H9 (cell line): ENCODE results near the gene C1orf94. TPM values are rescaled to one million over a fixed set of nuclear protein-coding genes. Genes with fewer than 3 reads are reported as not detected.

ENCODE experiments used
- DNase-seq: peaks from one replicate; pipeline ENCODE4 v3.0.0-alpha.2; 2017
- H2AFZ ChIP-seq: one replicate; pipeline ENCODE4 v1.6.1; 2013; ENCODE audit warnings: mild to moderate bottlenecking, low read length, control low read depth, moderate library complexity
- H2AK5ac ChIP-seq: 2 replicates; pipeline ENCODE4 v1.6.1; 2013; ENCODE audit warnings: low read length, control low read depth, mixed read lengths; ENCODE audit not compliant: insufficient read length
- H2BK120ac ChIP-seq: one replicate; pipeline ENCODE4 v1.6.1; 2013; ENCODE audit warnings: low read depth, mild to moderate bottlenecking, low read length, control low read depth, inconsistent platforms; ENCODE audit not compliant: poor library complexity, severe bottlenecking
- H2BK12ac ChIP-seq: 2 replicates; pipeline ENCODE4 v1.6.1; 2013; ENCODE audit warnings: low read length, control low read depth, mixed read lengths, low read depth; ENCODE audit not compliant: insufficient read length
- H2BK15ac ChIP-seq: 2 replicates; pipeline ENCODE4 v1.6.1; 2013; ENCODE audit warnings: low read depth, low read length, control low read depth
- H2BK20ac ChIP-seq: one replicate; pipeline ENCODE4 v1.6.1; 2013; ENCODE audit warnings: low read depth, mild to moderate bottlenecking, low read length, control low read depth, inconsistent platforms; ENCODE audit not compliant: poor library complexity, severe bottlenecking
- H2BK5ac ChIP-seq: 2 replicates; pipeline ENCODE4 v1.6.1; 2013; ENCODE audit warnings: low read length, control low read depth, mixed read lengths; ENCODE audit not compliant: insufficient read length
- H3K14ac ChIP-seq: 2 replicates; pipeline ENCODE4 v1.6.1; 2013; ENCODE audit warnings: low read length, control low read depth; ENCODE audit not compliant: insufficient read depth
- H3K18ac ChIP-seq: 2 replicates; pipeline ENCODE4 v1.6.1; 2013; ENCODE audit warnings: low read depth, mild to moderate bottlenecking, mixed read lengths, low read length, control low read depth; ENCODE audit not compliant: insufficient read length
- H3K23ac ChIP-seq: 2 replicates; pipeline ENCODE4 v1.6.1; 2013; ENCODE audit warnings: low read length, control low read depth, mixed read lengths, low read depth; ENCODE audit not compliant: insufficient read length
- H3K23me2 ChIP-seq: 2 replicates; pipeline ENCODE4 v1.6.1; 2013; ENCODE audit warnings: low read depth, mild to moderate bottlenecking, mixed read lengths, low read length, control low read depth; ENCODE audit not compliant: insufficient read length, poor library complexity, severe bottlenecking
- H3K27ac ChIP-seq: 2 replicates; pipeline ENCODE4 v1.5.1; 2013; ENCODE audit warnings: low read length, control low read depth, mixed read lengths, low read depth; ENCODE audit not compliant: insufficient read length
- H3K27me3 ChIP-seq: 2 replicates; pipeline ENCODE4 v1.6.1; 2013; ENCODE audit warnings: low read length, control low read depth, inconsistent platforms; ENCODE audit not compliant: insufficient read depth
- H3K4ac ChIP-seq: 2 replicates; pipeline ENCODE4 v1.6.1; 2013; ENCODE audit warnings: low read depth, mild to moderate bottlenecking, control low read depth, inconsistent platforms, low read length, moderate library complexity
- H3K4me1 ChIP-seq: 2 replicates; pipeline ENCODE4 v1.6.1; 2013; ENCODE audit warnings: low read length, control low read depth, inconsistent platforms; ENCODE audit not compliant: insufficient read depth
- H3K4me2 ChIP-seq: 2 replicates; pipeline ENCODE4 v1.6.1; 2013; ENCODE audit warnings: low read length, control low read depth, mixed read lengths; ENCODE audit not compliant: insufficient read length, insufficient read depth
- H3K56ac ChIP-seq: 2 replicates; pipeline ENCODE4 v1.6.1; 2013; ENCODE audit warnings: low read depth, mild to moderate bottlenecking, mixed read lengths, low read length, control low read depth; ENCODE audit not compliant: insufficient read length
- H3K79me1 ChIP-seq: 2 replicates; pipeline ENCODE4 v1.6.1; 2013; ENCODE audit warnings: low read depth, mild to moderate bottlenecking, moderate library complexity, low read length, control low read depth, inconsistent platforms; ENCODE audit not compliant: insufficient read depth, poor library complexity, severe bottlenecking
- H3K79me2 ChIP-seq: 2 replicates; pipeline ENCODE4 v1.6.1; 2013; ENCODE audit warnings: low read length, control low read depth, inconsistent platforms; ENCODE audit not compliant: insufficient read depth
- H3K9ac ChIP-seq: 2 replicates; pipeline ENCODE4 v1.6.1; 2013; ENCODE audit warnings: low read length, control low read depth, mixed read lengths; ENCODE audit not compliant: insufficient read length; ENCODE audit errors: extremely low read depth
- H3K9me3 ChIP-seq: one replicate; pipeline ENCODE4 v1.6.1; 2013; ENCODE audit warnings: low read depth, low read length, inconsistent platforms; ENCODE audit not compliant: control insufficient read depth
- H3T11ph ChIP-seq: one replicate; pipeline ENCODE4 v1.6.1; 2013; ENCODE audit warnings: mild to moderate bottlenecking, low read length, control low read depth, inconsistent platforms
- H4K20me1 ChIP-seq: one replicate; pipeline ENCODE4 v1.6.1; 2013; ENCODE audit not compliant: control insufficient read depth, insufficient read length, insufficient read depth
- H4K5ac ChIP-seq: 2 replicates; pipeline ENCODE4 v1.6.1; 2013; ENCODE audit warnings: low read depth, mild to moderate bottlenecking, mixed read lengths, low read length, control low read depth; ENCODE audit not compliant: insufficient read length
- H4K8ac ChIP-seq: replicated peaks from 2 replicates; pipeline ENCODE4 v1.6.1; 2013; ENCODE audit warnings: low read length, control low read depth, mixed read lengths, low read depth; ENCODE audit not compliant: insufficient read length
- H4K91ac ChIP-seq: 2 replicates; pipeline ENCODE4 v1.6.1; 2013; ENCODE audit warnings: low read depth, mild to moderate bottlenecking, moderate library complexity, mixed read lengths, low read length, control low read depth; ENCODE audit not compliant: insufficient read length
- H3K27ac Mint-ChIP-seq, 3 experiments: 2 replicates in 2 of 3; 3 replicates in 1 of 3; pipeline ENCODE4 v1.8.0; 2020 to 2021; ENCODE audit warnings: mixed read lengths in 3 of 3, mild to moderate bottlenecking in 1 of 3, moderate library complexity in 1 of 3
- H3K27me3 Mint-ChIP-seq: 2 replicates; pipeline ENCODE4 v1.8.0; 2021; ENCODE audit warnings: low read depth, mild to moderate bottlenecking, moderate library complexity, mixed read lengths
- H3K36me3 Mint-ChIP-seq, 3 experiments: 2 replicates in 2 of 3; 3 replicates in 1 of 3; pipeline ENCODE4 v1.8.0; 2020 to 2021; ENCODE audit warnings: low read depth in 3 of 3, mixed read lengths in 3 of 3; ENCODE audit not compliant: insufficient read depth in 1 of 3
- H3K4me1 Mint-ChIP-seq, 2 experiments: 2 replicates each; pipeline ENCODE4 v1.8.0; 2020; ENCODE audit warnings: mixed read lengths in 2 of 2
- H3K4me3 Mint-ChIP-seq, 2 experiments: 2 replicates in 1 of 2; 3 replicates in 1 of 2; pipeline ENCODE4 v1.8.0; 2020 to 2021; ENCODE audit warnings: mild to moderate bottlenecking in 2 of 2, mixed read lengths in 2 of 2, moderate library complexity in 1 of 2
- H3K9me3 Mint-ChIP-seq, 2 experiments: 2 replicates in 1 of 2; 3 replicates in 1 of 2; pipeline ENCODE4 v1.8.0; 2020; ENCODE audit warnings: mild to moderate bottlenecking in 2 of 2, mixed read lengths in 2 of 2, moderate library complexity in 1 of 2
- WGBS: extraction: QIAGEN DNeasy Blood & Tissue Kit; methylation state at CpG from one replicate; pipeline ENCODE4 v1.1.7; 2013; ENCODE audit warnings: missing lambda C conversion rate, low lambda C conversion rate, mixed read lengths; ENCODE audit not compliant: insufficient read length; ENCODE audit errors: extremely low coverage; 5-methylcytosine and 5-hydroxymethylcytosine counted together
- total RNA-seq: library from RNA; stranded (reverse); gene quantifications from 2 replicates; pipeline ENCODE4 v1.2.1, GENCODE V29; 2021
- TF ChIP-seq, protein P1 (sequence below): fragments of 200-600 bp; sonication (generic); conservative IDR thresholded peaks from 3 replicates; pipeline ENCODE4 v1.8.0; 2021; ENCODE audit warnings: antibody characterized with exemption, mild to moderate bottlenecking

Gene C1orf94
- total RNA-seq, 1 experiment from 2014 or later: 0.98 TPM

DNA sequence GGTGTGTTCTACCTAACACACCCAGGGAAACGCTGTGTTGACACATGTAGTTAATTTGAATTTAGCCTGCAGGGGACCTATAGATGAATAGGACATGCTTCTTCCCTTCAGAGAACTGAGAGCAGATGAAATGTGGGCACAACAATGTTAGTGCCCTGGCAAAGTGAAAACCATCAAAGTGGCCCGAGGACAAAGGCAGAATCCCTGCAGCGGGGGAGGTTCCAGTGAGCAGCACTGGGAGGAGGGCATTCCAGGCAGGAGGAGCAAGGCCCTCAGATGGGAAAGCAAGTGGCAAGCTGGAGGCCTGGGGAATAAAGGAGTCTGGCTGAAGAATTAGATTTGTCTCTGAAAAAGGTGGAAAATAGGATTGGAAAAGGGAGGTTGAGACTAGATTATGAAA, 37.2 kb downstream of the C1orf94 start:
- no peak overlapping the region for H2AK5ac ChIP-seq
- no peaks in the 10 kb centered on the region for H3K79me1 ChIP-seq
- no peaks in the 10 kb centered on the region for H3K27me3 ChIP-seq
- no peaks in the 10 kb centered on the region for H3K79me2 ChIP-seq
- H3K9me3 ChIP-seq: no peaks in the 10 kb centered on the region
- no peak overlapping the region for H2BK12ac ChIP-seq
- DNase-seq: no peak
- H2BK15ac ChIP-seq: no peak overlapping the region
- Mint-ChIP-seq H3K4me3 (no peak overlapping the region), H3K36me3 (0 out of 7 replicates have a peak, but pooled peaks cover 0 to 3% (median 0%) of the 10 kb centered on the region in 3 experiments), H3K4me1 (no peaks in the 10 kb centered on the region), H3K9me3 (no peaks in the 10 kb centered on the region), H3K27me3 (peaks cover 4% of the 10 kb centered on the region; the same call in 1 of the 2 replicates), H3K27ac (no peak overlapping the region)
- H3K27ac ChIP-seq: no peak overlapping the region
- no peak overlapping the region for H3T11ph ChIP-seq
- H3K4ac ChIP-seq: no peak overlapping the region
- no peaks in the 10 kb centered on the region for H3K4me1 ChIP-seq
- H2BK120ac ChIP-seq: no peak overlapping the region
- H4K5ac ChIP-seq: no peak overlapping the region
- H3K14ac ChIP-seq: no peak overlapping the region
- no peak overlapping the region for H3K4me2 ChIP-seq
- no peaks in the 10 kb centered on the region for H3K23me2 ChIP-seq
- H2AFZ ChIP-seq: no peak overlapping the region
- no peak overlapping the region for H4K91ac ChIP-seq
- no peaks in the 10 kb centered on the region for H4K20me1 ChIP-seq
- TF ChIP-seq, protein P1, sequence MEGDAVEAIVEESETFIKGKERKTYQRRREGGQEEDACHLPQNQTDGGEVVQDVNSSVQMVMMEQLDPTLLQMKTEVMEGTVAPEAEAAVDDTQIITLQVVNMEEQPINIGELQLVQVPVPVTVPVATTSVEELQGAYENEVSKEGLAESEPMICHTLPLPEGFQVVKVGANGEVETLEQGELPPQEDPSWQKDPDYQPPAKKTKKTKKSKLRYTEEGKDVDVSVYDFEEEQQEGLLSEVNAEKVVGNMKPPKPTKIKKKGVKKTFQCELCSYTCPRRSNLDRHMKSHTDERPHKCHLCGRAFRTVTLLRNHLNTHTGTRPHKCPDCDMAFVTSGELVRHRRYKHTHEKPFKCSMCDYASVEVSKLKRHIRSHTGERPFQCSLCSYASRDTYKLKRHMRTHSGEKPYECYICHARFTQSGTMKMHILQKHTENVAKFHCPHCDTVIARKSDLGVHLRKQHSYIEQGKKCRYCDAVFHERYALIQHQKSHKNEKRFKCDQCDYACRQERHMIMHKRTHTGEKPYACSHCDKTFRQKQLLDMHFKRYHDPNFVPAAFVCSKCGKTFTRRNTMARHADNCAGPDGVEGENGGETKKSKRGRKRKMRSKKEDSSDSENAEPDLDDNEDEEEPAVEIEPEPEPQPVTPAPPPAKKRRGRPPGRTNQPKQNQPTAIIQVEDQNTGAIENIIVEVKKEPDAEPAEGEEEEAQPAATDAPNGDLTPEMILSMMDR: no peak
- H3K9ac ChIP-seq: no peak overlapping the region
- H2BK5ac ChIP-seq: no peak overlapping the region
- no peak overlapping the region for H4K8ac ChIP-seq
- WGBS: no CpG with 5 or more reads among the region's 3 CpGs
- no peak overlapping the region for H3K56ac ChIP-seq
- H3K23ac ChIP-seq: no peak overlapping the region
- H2BK20ac ChIP-seq: no peak overlapping the region
- no peak overlapping the region for H3K18ac ChIP-seq
